ENCODE data around the gene UBE2H. TPM values are rescaled to one million over a fixed set of nuclear protein-coding genes. Genes with fewer than 3 reads are reported as not detected.
A peak's percentile ranks its signal among the peaks of the same experiment; 100 is the strongest.
"Not testable (repeated sequence)": the region's sequence is repeated elsewhere in the genome, so short reads cannot be mapped to it uniquely, and the experiment has no call there.

UBE2H gene
- total RNA-seq, 4 donors from 2014 or later, result 82.7 to 162 (median 103) TPM

DNA sequence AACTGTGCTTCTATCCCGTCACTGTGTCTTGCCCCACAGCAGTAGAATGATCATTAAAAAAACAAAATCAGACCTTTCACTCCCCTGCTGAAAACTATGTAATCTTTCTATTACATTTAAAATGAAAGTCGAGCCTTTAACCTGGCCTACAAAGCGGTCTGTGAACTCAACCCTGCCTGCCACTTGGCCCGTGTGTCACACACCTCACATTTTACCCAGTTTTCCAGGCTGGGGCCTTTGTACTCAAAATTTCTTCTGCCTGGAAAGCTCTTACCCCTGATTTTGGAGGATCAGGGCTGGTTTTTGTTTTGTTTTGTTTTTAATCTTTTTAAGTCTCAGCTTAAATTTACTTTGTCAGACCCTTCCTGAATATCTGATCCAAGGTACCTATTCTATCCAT is 82.1 kb downstream of the UBE2H start:
- H3K4me1 ChIP-seq, result peaks cover 49 to 63% of the 10 kb centered on the region in 2 donors
- H3K36me3 ChIP-seq, result no peaks in the 10 kb centered on the region
- H3K27ac ChIP-seq, result peak overlapping the region; percentile 18 to 63 (median 37)
- TF ChIP-seq, protein P1, sequence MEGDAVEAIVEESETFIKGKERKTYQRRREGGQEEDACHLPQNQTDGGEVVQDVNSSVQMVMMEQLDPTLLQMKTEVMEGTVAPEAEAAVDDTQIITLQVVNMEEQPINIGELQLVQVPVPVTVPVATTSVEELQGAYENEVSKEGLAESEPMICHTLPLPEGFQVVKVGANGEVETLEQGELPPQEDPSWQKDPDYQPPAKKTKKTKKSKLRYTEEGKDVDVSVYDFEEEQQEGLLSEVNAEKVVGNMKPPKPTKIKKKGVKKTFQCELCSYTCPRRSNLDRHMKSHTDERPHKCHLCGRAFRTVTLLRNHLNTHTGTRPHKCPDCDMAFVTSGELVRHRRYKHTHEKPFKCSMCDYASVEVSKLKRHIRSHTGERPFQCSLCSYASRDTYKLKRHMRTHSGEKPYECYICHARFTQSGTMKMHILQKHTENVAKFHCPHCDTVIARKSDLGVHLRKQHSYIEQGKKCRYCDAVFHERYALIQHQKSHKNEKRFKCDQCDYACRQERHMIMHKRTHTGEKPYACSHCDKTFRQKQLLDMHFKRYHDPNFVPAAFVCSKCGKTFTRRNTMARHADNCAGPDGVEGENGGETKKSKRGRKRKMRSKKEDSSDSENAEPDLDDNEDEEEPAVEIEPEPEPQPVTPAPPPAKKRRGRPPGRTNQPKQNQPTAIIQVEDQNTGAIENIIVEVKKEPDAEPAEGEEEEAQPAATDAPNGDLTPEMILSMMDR (IDR thresholded peaks at IDR 0.05 in 4 of 5, conservative IDR thresholded peaks at IDR 0.05 in 1 of 5), result no peak
- TF ChIP-seq POLR2A (IDR thresholded peaks at IDR 0.05), result no peak
- no peaks in the 10 kb centered on the region for H3K9me3 ChIP-seq
- ATAC-seq (no peak), DNase-seq (no peak)
- no peak overlapping the region for H3K4me3 ChIP-seq
- intact Hi-C loops (cut with DNase I; ENCODE audit: low total_unique reads), result no loop called here
- in situ Hi-C loops (cut with MboI; ENCODE audit: low sequenced_read_pairs in 4 of 4), result no loop called here
- H3K27me3 ChIP-seq, result no peaks in the 10 kb centered on the region

DNA sequence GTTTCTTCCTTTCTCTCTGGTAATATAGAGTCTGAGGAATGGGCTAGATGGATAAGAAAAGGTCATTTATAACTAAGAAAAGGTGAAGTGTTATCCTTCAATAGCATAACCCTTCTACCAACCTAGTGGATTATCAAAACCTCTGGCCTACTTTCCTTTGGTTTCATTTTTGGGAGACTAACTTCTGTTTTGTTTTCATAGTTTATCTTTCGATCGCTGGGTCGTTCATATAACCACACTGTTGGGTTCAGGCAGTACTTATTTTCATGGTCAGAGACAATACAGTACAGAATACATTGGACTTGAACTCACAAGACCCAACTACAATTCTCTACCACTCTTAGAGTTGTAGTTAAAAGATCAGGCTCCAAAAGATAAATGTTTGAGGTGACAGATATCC is 86.5 kb downstream of the UBE2H start:
- ATAC-seq, result no peak
- H3K36me3 ChIP-seq, result no peaks in the 10 kb centered on the region
- DNase-seq, result no peak
- intact Hi-C loops (cut with DNase I; ENCODE audit: low total_unique reads) (no loop called here), in situ Hi-C loops (cut with MboI; ENCODE audit: low sequenced_read_pairs in 4 of 4) (no loop called here)
- TF ChIP-seq, protein P1 (IDR thresholded peaks at IDR 0.05 in 4 of 5, conservative IDR thresholded peaks at IDR 0.05 in 1 of 5), result no peak
- TF ChIP-seq POLR2A (IDR thresholded peaks at IDR 0.05), result no peak
- H3K27me3 ChIP-seq, result no peaks in the 10 kb centered on the region
- H3K9me3 ChIP-seq, result no peaks in the 10 kb centered on the region
- H3K4me3 ChIP-seq, result no peak overlapping the region
- peak overlapping the region; percentile 58 to 78 (median 72) for H3K27ac ChIP-seq
- peaks cover 78 to 85% of the 10 kb centered on the region in 2 donors for H3K4me1 ChIP-seq

DNA sequence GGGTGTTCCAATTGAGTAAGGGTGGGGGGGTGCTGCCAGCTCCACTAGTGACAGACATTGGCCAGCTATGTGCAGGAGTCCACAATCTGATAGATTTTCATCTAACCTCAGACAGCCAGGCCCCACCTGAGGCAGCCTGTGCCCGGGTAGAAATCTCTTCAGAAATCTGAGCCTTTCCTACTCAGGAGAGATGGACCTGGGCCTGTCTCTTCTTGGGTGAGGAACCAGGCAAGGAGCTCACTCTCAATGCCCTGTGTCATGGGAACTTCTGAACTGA is 86.9 kb downstream of the UBE2H start:
- ATAC-seq, result no peak
- Histone ChIP-seq H3K27ac (peak overlapping the region; percentile 58 to 78 (median 72)), H3K4me1 (peaks cover 78 to 85% of the 10 kb centered on the region in 2 donors), H3K27me3 (no peaks in the 10 kb centered on the region), H3K9me3 (no peaks in the 10 kb centered on the region), H3K36me3 (no peaks in the 10 kb centered on the region), H3K4me3 (no peak overlapping the region)
- intact Hi-C loops (cut with DNase I; ENCODE audit: low total_unique reads) (no loop called here), in situ Hi-C loops (cut with MboI; ENCODE audit: low sequenced_read_pairs in 4 of 4) (no loop called here)
- no peak for TF ChIP-seq POLR2A (IDR thresholded peaks at IDR 0.05)
- TF ChIP-seq, protein P1 (IDR thresholded peaks at IDR 0.05 in 4 of 5, conservative IDR thresholded peaks at IDR 0.05 in 1 of 5), result no peak
- DNase-seq, result no peak

DNA sequence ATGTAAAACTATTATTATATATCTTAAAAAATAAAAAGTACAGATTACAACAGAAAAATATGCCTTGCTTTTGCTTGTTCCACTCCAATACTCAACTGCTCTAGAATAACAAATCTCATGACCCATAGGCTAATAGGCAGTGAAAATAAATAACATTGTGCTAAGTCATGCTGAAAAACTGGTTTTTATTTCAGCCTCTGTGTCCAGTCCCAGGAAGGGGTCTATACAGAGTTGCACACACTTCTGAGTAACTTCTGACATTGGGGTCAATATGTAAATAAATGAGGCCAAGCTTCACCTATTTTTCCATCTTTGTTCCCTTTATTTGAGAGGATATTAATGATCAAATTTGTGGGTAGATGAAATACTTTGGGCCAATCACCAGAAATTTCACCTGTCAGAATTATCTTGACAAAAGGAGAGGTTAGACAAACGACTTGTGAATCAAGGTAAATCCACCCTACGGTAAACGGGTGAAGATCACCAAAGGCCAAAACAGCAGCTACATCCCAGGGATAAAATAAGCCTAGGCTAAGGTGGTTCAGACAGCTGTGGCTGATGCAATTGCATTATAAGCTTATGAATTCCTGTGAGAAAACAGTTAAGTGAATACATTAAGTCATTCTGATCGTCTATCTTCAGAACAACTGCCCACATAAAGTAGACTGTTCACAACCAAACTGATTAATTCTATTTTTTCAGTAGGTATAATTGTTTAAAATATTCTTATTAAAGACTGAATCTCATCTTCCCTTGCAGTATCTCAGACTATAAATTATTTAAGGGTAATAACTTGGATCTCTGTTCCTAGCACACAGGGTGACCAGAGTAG is 87.5 kb downstream of the UBE2H start:
- Histone ChIP-seq H3K4me3 (no peak overlapping the region), H3K4me1 (peaks cover 79 to 87% of the 10 kb centered on the region in 2 donors), H3K9me3 (no peaks in the 10 kb centered on the region), H3K27me3 (no peaks in the 10 kb centered on the region), H3K27ac (peak overlapping the region; percentile 58 to 78 (median 72)), H3K36me3 (no peaks in the 10 kb centered on the region)
- intact Hi-C loops (cut with DNase I; ENCODE audit: low total_unique reads) (no loop called here), in situ Hi-C loops (cut with MboI; ENCODE audit: low sequenced_read_pairs in 4 of 4) (no loop called here)
- TF ChIP-seq, protein P1 (IDR thresholded peaks at IDR 0.05 in 4 of 5, conservative IDR thresholded peaks at IDR 0.05 in 1 of 5), result no peak
- no peak for TF ChIP-seq POLR2A (IDR thresholded peaks at IDR 0.05)
- ATAC-seq (no peak), DNase-seq (no peak)

DNA sequence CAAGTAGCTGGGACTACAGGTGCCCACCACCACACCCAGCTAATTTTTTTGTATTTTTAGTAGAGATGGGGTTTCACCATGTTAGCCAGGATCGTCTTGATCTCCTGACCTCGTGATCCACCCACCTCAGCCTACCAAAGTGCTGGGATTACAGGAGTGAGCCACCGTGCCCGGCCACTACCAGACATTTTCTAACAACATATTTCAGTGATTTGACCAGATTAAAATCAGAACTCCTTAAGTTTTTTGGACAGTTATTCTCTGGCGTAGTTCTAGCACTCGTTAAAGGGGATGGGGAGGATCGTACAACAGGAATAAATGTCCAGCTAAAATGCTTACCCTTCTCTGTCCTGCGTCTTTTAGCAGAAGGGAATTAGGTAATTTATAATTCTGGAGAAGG is 88.1 kb downstream of the UBE2H start:
- intact Hi-C loops (cut with DNase I; ENCODE audit: low total_unique reads); H3K36me3 ChIP-seq; H3K4me3 ChIP-seq; DNase-seq; H3K27me3 ChIP-seq; H3K9me3 ChIP-seq; ATAC-seq; in situ Hi-C loops (cut with MboI; ENCODE audit: low sequenced_read_pairs in 4 of 4): not testable (repeated sequence)
- peak overlapping the region; percentile 58 to 78 (median 72) for H3K27ac ChIP-seq
- peaks cover 80 to 85% of the 10 kb centered on the region in 2 donors for H3K4me1 ChIP-seq
